AG09309 (cell line): ENCODE data around the gene TESK1.
A peak's percentile ranks its signal among the peaks of the same experiment; 100 is the strongest.

ENCODE experiments used
- DNase-seq: peaks from one replicate; pipeline ENCODE4 v3.0.0-alpha.2; 2010; ENCODE audit warnings: low read depth
- H3K4me3 ChIP-seq: 2 replicates; pipeline ENCODE4 v1.5.1; 2011; ENCODE audit warnings: mild to moderate bottlenecking, low read depth, low read length, moderate library complexity; ENCODE audit not compliant: control insufficient read depth
- CTCF ChIP-seq: IDR thresholded peaks from 2 replicates; pipeline ENCODE4 v1.5.1; 2011; ENCODE audit warnings: mild to moderate bottlenecking, low read depth, low read length, inconsistent platforms; ENCODE audit not compliant: insufficient read depth, control insufficient read depth; ENCODE audit errors: missing control alignments

Gene TESK1

GRCh38 chr9:35616681-35617459 is 11.8 kb downstream of the TESK1 start:
- H3K4me3 ChIP-seq: peak overlapping the region; percentile 28
- peak; percentile 7 for DNase-seq
- TF ChIP-seq CTCF: no peak

- DNase-seq: no peak
- H3K4me3 ChIP-seq: no peak overlapping the region
- no peak for TF ChIP-seq CTCF
Observed at GRCh38 chr9:35617548-35617947, 12.5 kb downstream of the TESK1 start.

- no peak for TF ChIP-seq CTCF
- peak within 1 kb of the TSS; percentile 28; the same call in 1 of the 2 replicates for H3K4me3 ChIP-seq
- DNase-seq: no peak
Observed at GRCh38 chr9:35618325-35618727, 13.3 kb downstream of the TESK1 start, which contains the start of gene CD72. CD72 (minus strand) TSS chr9:35618413; CDS start chr9:35618303, 110 bp downstream.

- no peak for DNase-seq
- TF ChIP-seq CTCF: no peak
- H3K4me3 ChIP-seq: no peak overlapping the region
Observed at GRCh38 chr9:35618854-35619799, 14.1 kb downstream of the TESK1 start.

- H3K4me3 ChIP-seq: no peak overlapping the region
- DNase-seq: no peak
- TF ChIP-seq CTCF: no peak
Observed at GRCh38 chr9:35619800-35620158, 14.7 kb downstream of the TESK1 start.

- TF ChIP-seq CTCF: no peak
- no peak overlapping the region for H3K4me3 ChIP-seq
- DNase-seq: no peak
Observed at GRCh38 chr9:35627575-35627974, 22.5 kb downstream of the TESK1 start.
